A673 (cell line): Measurements from ENCODE around the gene IL17B. TPM values are rescaled to one million over a fixed set of nuclear protein-coding genes. Genes with fewer than 3 reads are reported as not detected.

Source experiments
- Bru-seq: library from RNA; stranded (reverse); fragments of 400-500 nt; gene quantifications from one replicate; lab custom pipeline; 2021; lab: Mats Ljungman, UMichigan
- BruChase-seq, 2 experiments: library from RNA; stranded (reverse); fragments of 400-500 nt; gene quantifications; one replicate each; lab custom pipeline; 2021; lab: Mats Ljungman, UMichigan
- BruUV-seq: library from RNA; stranded (reverse); fragments of 400-500 nt; replicated peaks from 2 replicates; lab custom pipeline; 2021; lab: Mats Ljungman, UMichigan
- CTCF ChIA-PET: fragments of 300-600 bp; sonication (Branson Sonifier 250); formaldehyde crosslinking; loops from one replicate; lab custom pipeline; 2022; ENCODE audit warnings: antibody characterized with exemption; lab: Charles Lee
- POLR2A ChIA-PET: fragments of 300-600 bp; sonication (Branson Sonifier 250); formaldehyde crosslinking; loops from one replicate; lab custom pipeline; 2022; ENCODE audit warnings: antibody characterized with exemption; ENCODE audit not compliant: low non-redundant PET; lab: Charles Lee
- DNase-seq: peaks from one replicate; pipeline ENCODE4 v3.0.0-alpha.2; 2015; ENCODE audit warnings: low spot score
- H3K27ac ChIP-seq: fragments of 200-600 bp; sonication (generic); 2 replicates; pipeline ENCODE4 v1.5.1; 2016; ENCODE audit warnings: mixed run types, low read depth, mild to moderate bottlenecking, mixed read lengths, antibody characterized with exemption, low read length; ENCODE audit not compliant: poor library complexity, severe bottlenecking
- H3K27me3 ChIP-seq: fragments of 200-600 bp; sonication (generic); replicated peaks from 2 replicates; pipeline ENCODE4 v1.6.1; 2017; ENCODE audit warnings: mixed run types, low read depth, mild to moderate bottlenecking, mixed read lengths, antibody characterized with exemption, low read length; ENCODE audit not compliant: insufficient read depth, poor library complexity
- H3K36me3 ChIP-seq: fragments of 200-600 bp; sonication (generic); 2 replicates; pipeline ENCODE4 v1.6.1; 2016; ENCODE audit warnings: mixed run types, mild to moderate bottlenecking, mixed read lengths, antibody characterized with exemption, low read length; ENCODE audit not compliant: insufficient read depth, poor library complexity, severe bottlenecking
- H3K4me1 ChIP-seq: fragments of 200-600 bp; sonication (generic); 2 replicates; pipeline ENCODE4 v1.6.1; 2017; ENCODE audit warnings: mixed run types, mild to moderate bottlenecking, mixed read lengths, antibody characterized with exemption, low read length; ENCODE audit not compliant: insufficient read depth, poor library complexity, severe bottlenecking
- H3K4me3 ChIP-seq: fragments of 200-600 bp; sonication (generic); 2 replicates; pipeline ENCODE4 v1.5.1; 2016; ENCODE audit warnings: low read depth, mixed run types, mild to moderate bottlenecking, mixed read lengths, low read length; ENCODE audit not compliant: poor library complexity, severe bottlenecking
- H3K9me3 ChIP-seq: fragments of 200-600 bp; sonication (generic); 2 replicates; pipeline ENCODE4 v1.6.1; 2016; ENCODE audit warnings: mixed run types, low read depth, mild to moderate bottlenecking, mixed read lengths, antibody characterized with exemption, low read length; ENCODE audit not compliant: poor library complexity, severe bottlenecking
- EZH2 ChIP-seq: fragments of 200-600 bp; sonication (generic); IDR thresholded peaks from 2 replicates; pipeline ENCODE4 v1.6.1; 2017; ENCODE audit warnings: borderline replicate concordance, low read depth, mild to moderate bottlenecking, mixed read lengths, antibody characterized with exemption, low read length; ENCODE audit not compliant: poor library complexity, severe bottlenecking
- intact Hi-C: fragments of 100-400 bp; cut with micrococcal nuclease; formaldehyde crosslinking; loops from one replicate; pipeline ENCODE4 v1.10.0; 2022; ENCODE audit not compliant: unreplicated experiment
- long read RNA-seq: library from polyadenylated mRNA; stranded (forward); transcript quantifications from one replicate; pipeline ENCODE4 v2.0.0, GENCODE V29; 2022
- total RNA-seq: library from RNA; stranded (reverse); gene quantifications from 2 replicates; pipeline ENCODE4 v1.2.3, GENCODE V29; 2021
- TF ChIP-seq, protein P1 (sequence below): fragments of 300-800, 200-600 bp; sonication (generic); conservative IDR thresholded peaks from 2 replicates; pipeline ENCODE4 v1.5.1; 2017; ENCODE audit warnings: low read depth, mild to moderate bottlenecking, antibody characterized with exemption, low read length, moderate library complexity, mixed read lengths

IL17B gene, protein sequence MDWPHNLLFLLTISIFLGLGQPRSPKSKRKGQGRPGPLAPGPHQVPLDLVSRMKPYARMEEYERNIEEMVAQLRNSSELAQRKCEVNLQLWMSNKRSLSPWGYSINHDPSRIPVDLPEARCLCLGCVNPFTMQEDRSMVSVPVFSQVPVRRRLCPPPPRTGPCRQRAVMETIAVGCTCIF
- not detected in 2 replicates for total RNA-seq
- Bru-seq, nascent RNA = not detected
- BruChase-seq, experiment 1, labeled RNA remaining after a 2-hour chase = not detected
- BruChase-seq, experiment 2, labeled RNA remaining after a 6-hour chase = not detected
- long read RNA-seq = 0 reads

- POLR2A ChIA-PET = no interaction called here
These were observed at the start of gene IL17B for GRCh38 chr5:149379177-149379761. IL17B (minus strand) TSS chr5:149379292; CDS start chr5:149379225, 67 bp downstream.

GRCh38 chr5:149428032-149428431 lies 48.9 kb upstream of the IL17B start:
- Histone ChIP-seq H3K4me1 (no peaks in the 10 kb centered on the region), H3K9me3 (no peaks in the 10 kb centered on the region), H3K36me3 (no peaks in the 10 kb centered on the region), H3K27ac (no peak overlapping the region), H3K4me3 (no peak overlapping the region), H3K27me3 (no peaks in the 10 kb centered on the region)
- DNase-seq = no peak
- intact Hi-C loops = no loop called here
- TF ChIP-seq, protein P1, sequence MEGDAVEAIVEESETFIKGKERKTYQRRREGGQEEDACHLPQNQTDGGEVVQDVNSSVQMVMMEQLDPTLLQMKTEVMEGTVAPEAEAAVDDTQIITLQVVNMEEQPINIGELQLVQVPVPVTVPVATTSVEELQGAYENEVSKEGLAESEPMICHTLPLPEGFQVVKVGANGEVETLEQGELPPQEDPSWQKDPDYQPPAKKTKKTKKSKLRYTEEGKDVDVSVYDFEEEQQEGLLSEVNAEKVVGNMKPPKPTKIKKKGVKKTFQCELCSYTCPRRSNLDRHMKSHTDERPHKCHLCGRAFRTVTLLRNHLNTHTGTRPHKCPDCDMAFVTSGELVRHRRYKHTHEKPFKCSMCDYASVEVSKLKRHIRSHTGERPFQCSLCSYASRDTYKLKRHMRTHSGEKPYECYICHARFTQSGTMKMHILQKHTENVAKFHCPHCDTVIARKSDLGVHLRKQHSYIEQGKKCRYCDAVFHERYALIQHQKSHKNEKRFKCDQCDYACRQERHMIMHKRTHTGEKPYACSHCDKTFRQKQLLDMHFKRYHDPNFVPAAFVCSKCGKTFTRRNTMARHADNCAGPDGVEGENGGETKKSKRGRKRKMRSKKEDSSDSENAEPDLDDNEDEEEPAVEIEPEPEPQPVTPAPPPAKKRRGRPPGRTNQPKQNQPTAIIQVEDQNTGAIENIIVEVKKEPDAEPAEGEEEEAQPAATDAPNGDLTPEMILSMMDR = no peak
- no peak for TF ChIP-seq EZH2
- ChIA-PET CTCF (no interaction called here), POLR2A (no interaction called here)
- no TSS peak for BruUV-seq

More at GRCh38 chr5:149379177-149379761, at the start of gene IL17B:
- no TSS peak for BruUV-seq
- TF ChIP-seq, protein P1 = no peak
- no peak for TF ChIP-seq EZH2
- H3K27ac ChIP-seq = no peak within 1 kb of the TSS
- CTCF ChIA-PET = interaction anchor here (0.9 to 1.3 kb wide), 2 partner anchors 12 to 55 kb away, joined by 3 to 5 read pairs; no protein-coding TSS in a partner anchor
- intact Hi-C loops = no loop called here
- no peaks in the 10 kb centered on the region for H3K27me3 ChIP-seq
- H3K4me3 ChIP-seq = no peak within 1 kb of the TSS
- no peaks in the 10 kb centered on the region for H3K4me1 ChIP-seq
- DNase-seq = no peak
- H3K9me3 ChIP-seq = no peaks in the 10 kb centered on the region
- H3K36me3 ChIP-seq = no peaks in the 10 kb centered on the region

- POLR2A ChIA-PET = interaction anchor here (0.6 kb wide), 1 partner anchor 18 kb away, joined by 4 read pairs; no protein-coding TSS in a partner anchor
- no peaks in the 10 kb centered on the region for H3K27me3 ChIP-seq
- H3K4me1 ChIP-seq = peaks cover 4% of the 10 kb centered on the region
- DNase-seq = no peak
- no peaks in the 10 kb centered on the region for H3K9me3 ChIP-seq
- intact Hi-C loops = no loop called here
- no peak overlapping the region for H3K27ac ChIP-seq
- CTCF ChIA-PET = no interaction called here
- H3K4me3 ChIP-seq = no peak overlapping the region
- H3K36me3 ChIP-seq = no peaks in the 10 kb centered on the region
- TF ChIP-seq EZH2 = no peak
- TF ChIP-seq, protein P1 = no peak
- no TSS peak for BruUV-seq
These were observed 48.3 kb upstream of the IL17B start for GRCh38 chr5:149427374-149427773.
